HEK293 (cell line): ENCODE measurements around the gene KRTAP9-3.

Experiments used
- CTCF ChIA-PET: fragments of 350-600 bp; formaldehyde crosslinking; extraction: SDS; loops from one replicate; lab custom pipeline; 2021; ENCODE audit warnings: antibody characterized with exemption; lab: Yijun Ruan, JAX
- POLR2A ChIA-PET: fragments of 300-600 bp; formaldehyde crosslinking; extraction: SDS; loops from one replicate; lab custom pipeline; 2020; ENCODE audit warnings: antibody characterized with exemption, inconsistent platforms; lab: Yijun Ruan, JAX
- H3K27ac ChIP-seq: fragments of 200-500 bp; sonication (Bioruptor generic); 2 replicates; pipeline ENCODE4 v1.5.1; 2014; ENCODE audit warnings: low read depth, low read length, control low read depth, inconsistent platforms; ENCODE audit errors: extremely low read depth
- H3K36me3 ChIP-seq, 2 experiments: fragments of 200-500 bp in 1 of 2; sonication (Bioruptor generic) in 1 of 2; 1 replicate in 1 of 2; 2 replicates in 1 of 2; pipeline ENCODE4 v1.5.1; 2014 to 2017; ENCODE audit warnings: inconsistent platforms in 2 of 2, low read length in 2 of 2; ENCODE audit not compliant: control insufficient read depth in 2 of 2, insufficient read depth in 1 of 2
- H3K4me1 ChIP-seq: fragments of 200-500 bp; sonication (Bioruptor generic); 2 replicates; pipeline ENCODE4 v1.5.1; 2014; ENCODE audit warnings: mild to moderate bottlenecking, low read length, inconsistent platforms; ENCODE audit not compliant: control insufficient read depth, insufficient read depth
- H3K4me3 ChIP-seq: 2 replicates; pipeline ENCODE4 v1.5.1; 2011; ENCODE audit warnings: low read depth, mild to moderate bottlenecking, control low read depth, low read length, moderate library complexity
- H3K9me3 ChIP-seq: fragments of 200-500 bp; sonication (Bioruptor generic); 2 replicates; pipeline ENCODE4 v1.5.1; 2014; ENCODE audit warnings: low read depth, low read length, inconsistent platforms; ENCODE audit not compliant: control insufficient read depth, insufficient read depth
- BCL6B ChIP-seq: fragments of 450-650 bp; formaldehyde crosslinking; IDR thresholded peaks from 2 replicates; pipeline ENCODE4 v1.5.1; 2017; ENCODE audit warnings: missing biosample characterization, missing genetic modification characterization
- OSR2 ChIP-seq: fragments of 450-650 bp; formaldehyde crosslinking; IDR thresholded peaks from 2 replicates; pipeline ENCODE4 v1.5.1; 2016; ENCODE audit warnings: missing biosample characterization, missing genetic modification characterization
- RBAK ChIP-seq: fragments of 450-650 bp; formaldehyde crosslinking; IDR thresholded peaks from 2 replicates; pipeline ENCODE4 v1.5.1; 2016; ENCODE audit warnings: missing biosample characterization, missing genetic modification characterization
- SCRT1 ChIP-seq: fragments of 450-650 bp; formaldehyde crosslinking; IDR thresholded peaks from 2 replicates; pipeline ENCODE4 v1.5.1; 2016; ENCODE audit warnings: missing biosample characterization, missing genetic modification characterization, borderline replicate concordance
- SCRT2 ChIP-seq: fragments of 450-650 bp; formaldehyde crosslinking; IDR thresholded peaks from 2 replicates; pipeline ENCODE4 v1.5.1; 2016; ENCODE audit warnings: missing biosample characterization, missing genetic modification characterization
- SP3 ChIP-seq: fragments of 450-650 bp; formaldehyde crosslinking; IDR thresholded peaks from 2 replicates; pipeline ENCODE4 v1.5.1; 2016; ENCODE audit warnings: missing biosample characterization, missing genetic modification characterization
- ZBTB21 ChIP-seq: fragments of 450-650 bp; formaldehyde crosslinking; IDR thresholded peaks from 2 replicates; pipeline ENCODE4 v1.5.1; 2017; ENCODE audit warnings: missing biosample characterization, missing genetic modification characterization
- ZBTB48 ChIP-seq: fragments of 450-650 bp; formaldehyde crosslinking; IDR thresholded peaks from 2 replicates; pipeline ENCODE4 v1.5.1; 2016; ENCODE audit warnings: missing biosample characterization, missing genetic modification characterization
- ZIC2 ChIP-seq: fragments of 450-650 bp; formaldehyde crosslinking; IDR thresholded peaks from 2 replicates; pipeline ENCODE4 v1.5.1; 2016; ENCODE audit warnings: missing biosample characterization, missing genetic modification characterization
- ZNF114 ChIP-seq: fragments of 450-650 bp; formaldehyde crosslinking; IDR thresholded peaks from 2 replicates; pipeline ENCODE4 v1.5.0; 2017; ENCODE audit warnings: missing biosample characterization, missing genetic modification characterization
- ZNF121 ChIP-seq: fragments of 450-650 bp; formaldehyde crosslinking; IDR thresholded peaks from 2 replicates; pipeline ENCODE4 v1.5.1; 2016; ENCODE audit warnings: missing biosample characterization, missing genetic modification characterization
- ZNF146 ChIP-seq: fragments of 450-650 bp; formaldehyde crosslinking; IDR thresholded peaks from 2 replicates; pipeline ENCODE4 v1.5.1; 2016; ENCODE audit warnings: missing biosample characterization, missing genetic modification characterization
- ZNF175 ChIP-seq: fragments of 450-650 bp; formaldehyde crosslinking; IDR thresholded peaks from 2 replicates; pipeline ENCODE4 v1.5.1; 2016; ENCODE audit warnings: missing biosample characterization, missing genetic modification characterization
- ZNF202 ChIP-seq: fragments of 450-650 bp; formaldehyde crosslinking; IDR thresholded peaks from 2 replicates; pipeline ENCODE4 v1.5.1; 2016; ENCODE audit warnings: missing biosample characterization, missing genetic modification characterization, borderline replicate concordance
- ZNF223 ChIP-seq: fragments of 450-650 bp; formaldehyde crosslinking; IDR thresholded peaks from 2 replicates; pipeline ENCODE4 v1.5.1; 2016; ENCODE audit warnings: missing biosample characterization, missing genetic modification characterization
- ZNF248 ChIP-seq: fragments of 450-650 bp; formaldehyde crosslinking; IDR thresholded peaks from 2 replicates; pipeline ENCODE4 v1.5.1; 2017; ENCODE audit warnings: missing biosample characterization, missing genetic modification characterization
- ZNF362 ChIP-seq: fragments of 450-650 bp; formaldehyde crosslinking; IDR thresholded peaks from 2 replicates; pipeline ENCODE4 v1.5.1; 2016; ENCODE audit warnings: missing biosample characterization, missing genetic modification characterization
- ZNF433 ChIP-seq: fragments of 450-650 bp; formaldehyde crosslinking; IDR thresholded peaks from 2 replicates; pipeline ENCODE4 v1.5.1; 2016; ENCODE audit warnings: missing biosample characterization, missing genetic modification characterization, low read depth
- ZNF544 ChIP-seq: fragments of 450-650 bp; formaldehyde crosslinking; IDR thresholded peaks from 2 replicates; pipeline ENCODE4 v1.5.0; 2017; ENCODE audit warnings: missing biosample characterization, missing genetic modification characterization
- ZNF629 ChIP-seq: fragments of 450-650 bp; formaldehyde crosslinking; IDR thresholded peaks from 2 replicates; pipeline ENCODE4 v1.5.1; 2017; ENCODE audit warnings: missing biosample characterization, missing genetic modification characterization
- ZNF654 ChIP-seq: fragments of 450-650 bp; formaldehyde crosslinking; IDR thresholded peaks from 2 replicates; pipeline ENCODE4 v1.5.1; 2016; ENCODE audit warnings: low read depth, missing biosample characterization, missing genetic modification characterization
- ZNF785 ChIP-seq: fragments of 450-650 bp; formaldehyde crosslinking; IDR thresholded peaks from 2 replicates; pipeline ENCODE4 v1.5.1; 2016; ENCODE audit warnings: missing biosample characterization, missing genetic modification characterization
- ZSCAN30 ChIP-seq: fragments of 450-650 bp; IDR thresholded peaks from 2 replicates; pipeline ENCODE4 v1.5.1; 2018; ENCODE audit warnings: missing biosample characterization, mild to moderate bottlenecking, missing genetic modification characterization, moderate library complexity
- TF ChIP-seq, protein P1 (sequence below): fragments of 450-650 bp; IDR thresholded peaks from 2 replicates; pipeline ENCODE4 v1.5.1; 2018; ENCODE audit warnings: missing biosample characterization, mild to moderate bottlenecking, missing genetic modification characterization
- TF ChIP-seq, protein P2 (sequence below): fragments of 450-650 bp; formaldehyde crosslinking; IDR thresholded peaks from 2 replicates; pipeline ENCODE4 v1.5.1; 2017; ENCODE audit warnings: missing biosample characterization, missing genetic modification characterization
- TF ChIP-seq, protein P3 (sequence below): fragments of 450-650 bp; formaldehyde crosslinking; IDR thresholded peaks from 2 replicates; pipeline ENCODE4 v1.5.0; 2017; ENCODE audit warnings: missing biosample characterization, missing genetic modification characterization, borderline replicate concordance

The KRTAP9-3 gene

DNA sequence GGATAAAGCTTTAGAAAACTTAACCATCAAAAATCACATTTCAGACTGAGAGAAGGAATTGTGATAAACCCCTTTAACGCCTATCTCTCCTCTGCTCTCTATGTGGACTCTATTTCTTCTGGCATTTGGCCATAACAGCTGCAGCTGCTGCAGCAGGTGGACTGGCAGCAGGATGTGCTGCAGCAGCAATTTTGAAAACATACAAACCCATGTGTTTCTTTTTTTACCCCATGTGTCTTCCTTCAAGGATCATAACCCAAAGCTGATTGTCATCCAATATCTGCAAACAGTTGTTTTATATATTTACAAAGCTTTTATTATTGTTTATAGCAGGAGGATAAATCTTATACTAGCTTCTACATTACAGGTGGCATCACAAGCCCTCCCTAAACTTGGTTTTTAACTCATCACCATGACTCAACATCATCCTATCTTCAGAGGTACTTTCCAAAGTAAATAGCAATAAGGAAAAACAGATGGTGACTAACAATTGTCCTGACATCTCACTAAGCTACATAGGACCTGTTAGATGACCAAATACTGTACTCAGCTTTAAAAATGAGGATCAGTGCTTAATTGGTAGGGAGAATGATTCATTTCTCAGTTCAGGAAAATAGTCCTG is 20.3 kb upstream of the KRTAP9-3 start:
- peaks cover 4% of the 10 kb centered on the region; the same call in 1 of the 2 replicates for H3K4me1 ChIP-seq
- no peaks in the 10 kb centered on the region for H3K36me3 ChIP-seq
- TF ChIP-seq ZNF629 (tag by site-specific recombination) (peak; percentile 57), ZNF544 (no peak), SCRT2 (tag by site-specific recombination) (peak; percentile 66), OSR2 (tag by site-specific recombination) (peak; percentile 17; the same call in 1 of the 2 replicates), ZNF146 (tag by site-specific recombination) (no peak), ZSCAN30 (tag by site-specific recombination) (no peak), ZNF114 (tag by site-specific recombination) (no peak), SP3 (tag by site-specific recombination) (no peak), SCRT1 (peak; percentile 24; the same call in 1 of the 2 replicates)
- TF ChIP-seq, protein P1, sequence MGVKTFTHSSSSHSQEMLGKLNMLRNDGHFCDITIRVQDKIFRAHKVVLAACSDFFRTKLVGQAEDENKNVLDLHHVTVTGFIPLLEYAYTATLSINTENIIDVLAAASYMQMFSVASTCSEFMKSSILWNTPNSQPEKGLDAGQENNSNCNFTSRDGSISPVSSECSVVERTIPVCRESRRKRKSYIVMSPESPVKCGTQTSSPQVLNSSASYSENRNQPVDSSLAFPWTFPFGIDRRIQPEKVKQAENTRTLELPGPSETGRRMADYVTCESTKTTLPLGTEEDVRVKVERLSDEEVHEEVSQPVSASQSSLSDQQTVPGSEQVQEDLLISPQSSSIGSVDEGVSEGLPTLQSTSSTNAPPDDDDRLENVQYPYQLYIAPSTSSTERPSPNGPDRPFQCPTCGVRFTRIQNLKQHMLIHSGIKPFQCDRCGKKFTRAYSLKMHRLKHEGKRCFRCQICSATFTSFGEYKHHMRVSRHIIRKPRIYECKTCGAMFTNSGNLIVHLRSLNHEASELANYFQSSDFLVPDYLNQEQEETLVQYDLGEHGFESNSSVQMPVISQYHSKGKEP (tag by site-specific recombination): peak; percentile 89
- TF ChIP-seq, protein P2, sequence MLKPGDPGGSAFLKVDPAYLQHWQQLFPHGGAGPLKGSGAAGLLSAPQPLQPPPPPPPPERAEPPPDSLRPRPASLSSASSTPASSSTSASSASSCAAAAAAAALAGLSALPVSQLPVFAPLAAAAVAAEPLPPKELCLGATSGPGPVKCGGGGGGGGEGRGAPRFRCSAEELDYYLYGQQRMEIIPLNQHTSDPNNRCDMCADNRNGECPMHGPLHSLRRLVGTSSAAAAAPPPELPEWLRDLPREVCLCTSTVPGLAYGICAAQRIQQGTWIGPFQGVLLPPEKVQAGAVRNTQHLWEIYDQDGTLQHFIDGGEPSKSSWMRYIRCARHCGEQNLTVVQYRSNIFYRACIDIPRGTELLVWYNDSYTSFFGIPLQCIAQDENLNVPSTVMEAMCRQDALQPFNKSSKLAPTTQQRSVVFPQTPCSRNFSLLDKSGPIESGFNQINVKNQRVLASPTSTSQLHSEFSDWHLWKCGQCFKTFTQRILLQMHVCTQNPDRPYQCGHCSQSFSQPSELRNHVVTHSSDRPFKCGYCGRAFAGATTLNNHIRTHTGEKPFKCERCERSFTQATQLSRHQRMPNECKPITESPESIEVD (tag by site-specific recombination): 0 out of 2 replicates have a peak, but pooled peaks have one; percentile 26
- TF ChIP-seq, protein P3, sequence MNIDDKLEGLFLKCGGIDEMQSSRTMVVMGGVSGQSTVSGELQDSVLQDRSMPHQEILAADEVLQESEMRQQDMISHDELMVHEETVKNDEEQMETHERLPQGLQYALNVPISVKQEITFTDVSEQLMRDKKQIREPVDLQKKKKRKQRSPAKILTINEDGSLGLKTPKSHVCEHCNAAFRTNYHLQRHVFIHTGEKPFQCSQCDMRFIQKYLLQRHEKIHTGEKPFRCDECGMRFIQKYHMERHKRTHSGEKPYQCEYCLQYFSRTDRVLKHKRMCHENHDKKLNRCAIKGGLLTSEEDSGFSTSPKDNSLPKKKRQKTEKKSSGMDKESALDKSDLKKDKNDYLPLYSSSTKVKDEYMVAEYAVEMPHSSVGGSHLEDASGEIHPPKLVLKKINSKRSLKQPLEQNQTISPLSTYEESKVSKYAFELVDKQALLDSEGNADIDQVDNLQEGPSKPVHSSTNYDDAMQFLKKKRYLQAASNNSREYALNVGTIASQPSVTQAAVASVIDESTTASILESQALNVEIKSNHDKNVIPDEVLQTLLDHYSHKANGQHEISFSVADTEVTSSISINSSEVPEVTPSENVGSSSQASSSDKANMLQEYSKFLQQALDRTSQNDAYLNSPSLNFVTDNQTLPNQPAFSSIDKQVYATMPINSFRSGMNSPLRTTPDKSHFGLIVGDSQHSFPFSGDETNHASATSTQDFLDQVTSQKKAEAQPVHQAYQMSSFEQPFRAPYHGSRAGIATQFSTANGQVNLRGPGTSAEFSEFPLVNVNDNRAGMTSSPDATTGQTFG (tag by site-specific recombination): no peak
- ChIA-PET POLR2A (no interaction called here), CTCF (interaction anchor here (0.6 kb wide), 1 partner anchor 428 kb away, joined by 3 read pairs; no protein-coding TSS in a partner anchor)
- no peak overlapping the region for H3K4me3 ChIP-seq
- no peak overlapping the region for H3K27ac ChIP-seq
- no peaks in the 10 kb centered on the region for H3K9me3 ChIP-seq

DNA sequence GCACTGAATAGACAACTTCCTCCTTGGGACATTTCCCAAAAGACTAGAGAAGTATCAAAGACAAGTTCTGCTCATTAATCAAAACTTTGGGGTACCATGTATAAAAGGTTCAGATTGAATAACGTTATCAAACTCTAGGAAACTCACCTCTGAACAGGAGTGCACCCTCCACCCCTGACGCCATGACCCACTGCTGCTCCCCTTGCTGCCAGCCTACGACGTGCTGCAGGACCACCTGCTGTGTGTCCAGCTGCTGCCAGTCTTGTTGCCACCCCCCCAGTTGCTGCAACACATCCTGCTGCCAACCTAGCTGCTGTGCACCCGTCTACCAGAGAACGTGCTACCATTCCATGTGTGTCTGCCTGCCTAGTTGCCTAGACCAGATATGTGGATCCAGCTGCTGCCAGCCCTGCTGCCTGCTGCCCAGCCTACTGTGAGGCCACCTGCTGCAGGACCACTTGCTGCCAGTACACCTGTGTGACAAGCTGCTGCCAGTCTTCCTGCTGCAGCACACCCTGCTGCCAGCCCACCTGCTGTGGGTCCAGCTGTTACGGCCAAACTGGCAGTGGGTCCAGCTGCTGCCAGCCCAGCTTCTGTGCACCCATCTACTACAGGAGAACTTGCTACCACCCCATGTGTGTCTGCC is 19.6 kb upstream of the KRTAP9-3 start:
- Histone ChIP-seq H3K4me1 (peaks cover 4% of the 10 kb centered on the region; the same call in 1 of the 2 replicates), H3K4me3 (no peak overlapping the region), H3K36me3 (no peaks in the 10 kb centered on the region), H3K9me3 (no peaks in the 10 kb centered on the region), H3K27ac (no peak overlapping the region)
- CTCF ChIA-PET: interaction anchor here (0.6 kb wide), 1 partner anchor 429 kb away, joined by 3 read pairs; no protein-coding TSS in a partner anchor
- POLR2A ChIA-PET: no interaction called here
- TF ChIP-seq BCL6B (tag by site-specific recombination) (no peak), RBAK (tag by site-specific recombination) (no peak), ZNF202 (tag by site-specific recombination) (no peak), ZIC2 (tag by site-specific recombination) (peak; percentile 83), ZNF785 (no peak), ZNF175 (tag by site-specific recombination) (no peak), ZNF248 (tag by site-specific recombination) (no peak), SCRT2 (tag by site-specific recombination) (peak; percentile 42; the same call in 1 of the 2 replicates), ZNF433 (tag by site-specific recombination) (no peak), ZNF121 (tag by site-specific recombination) (no peak), ZNF654 (tag by site-specific recombination) (no peak), ZBTB21 (tag by site-specific recombination) (no peak), ZBTB48 (no peak), ZNF223 (tag by site-specific recombination) (no peak), ZNF362 (no peak)
